A549 (cell line): Measurements from ENCODE around the gene SPDYC.

ENCODE experiments used
- EHMT2 ChIP-seq: fragments of 200-600 bp; sonication (generic); IDR thresholded peaks from 2 replicates; pipeline ENCODE4 v1.6.1; 2016; ENCODE audit warnings: antibody characterized with exemption, low read depth, mild to moderate bottlenecking, moderate library complexity
- ESRRA ChIP-seq: fragments of 150-350 bp; IDR thresholded peaks from 2 replicates; pipeline ENCODE4 v1.6.1; 2014; ENCODE audit warnings: mild to moderate bottlenecking, low read length, borderline replicate concordance
- NR3C1 ChIP-seq: fragments of >200 bp; sonication (Bioruptor Twin); formaldehyde crosslinking; IDR thresholded peaks from 3 replicates; pipeline ENCODE4 v1.6.1; 2017
- POLR2A ChIP-seq: IDR thresholded peaks from 2 replicates; pipeline ENCODE4 v1.6.1; 2012; ENCODE audit warnings: mild to moderate bottlenecking, low read length
- TF ChIP-seq, protein P1 (sequence below): fragments of 450-650 bp; IDR thresholded peaks from 2 replicates; pipeline ENCODE4 v1.6.1; 2014; ENCODE audit warnings: antibody characterized with exemption
- TF ChIP-seq, protein P2 (sequence below): fragments of >200 bp; sonication (Bioruptor Twin); formaldehyde crosslinking; IDR thresholded peaks from 3 replicates; pipeline ENCODE4 v1.5.1; 2016
- TF ChIP-seq, protein P3 (sequence below): IDR thresholded peaks from 2 replicates; pipeline ENCODE4 v1.6.1; 2012

DNA sequence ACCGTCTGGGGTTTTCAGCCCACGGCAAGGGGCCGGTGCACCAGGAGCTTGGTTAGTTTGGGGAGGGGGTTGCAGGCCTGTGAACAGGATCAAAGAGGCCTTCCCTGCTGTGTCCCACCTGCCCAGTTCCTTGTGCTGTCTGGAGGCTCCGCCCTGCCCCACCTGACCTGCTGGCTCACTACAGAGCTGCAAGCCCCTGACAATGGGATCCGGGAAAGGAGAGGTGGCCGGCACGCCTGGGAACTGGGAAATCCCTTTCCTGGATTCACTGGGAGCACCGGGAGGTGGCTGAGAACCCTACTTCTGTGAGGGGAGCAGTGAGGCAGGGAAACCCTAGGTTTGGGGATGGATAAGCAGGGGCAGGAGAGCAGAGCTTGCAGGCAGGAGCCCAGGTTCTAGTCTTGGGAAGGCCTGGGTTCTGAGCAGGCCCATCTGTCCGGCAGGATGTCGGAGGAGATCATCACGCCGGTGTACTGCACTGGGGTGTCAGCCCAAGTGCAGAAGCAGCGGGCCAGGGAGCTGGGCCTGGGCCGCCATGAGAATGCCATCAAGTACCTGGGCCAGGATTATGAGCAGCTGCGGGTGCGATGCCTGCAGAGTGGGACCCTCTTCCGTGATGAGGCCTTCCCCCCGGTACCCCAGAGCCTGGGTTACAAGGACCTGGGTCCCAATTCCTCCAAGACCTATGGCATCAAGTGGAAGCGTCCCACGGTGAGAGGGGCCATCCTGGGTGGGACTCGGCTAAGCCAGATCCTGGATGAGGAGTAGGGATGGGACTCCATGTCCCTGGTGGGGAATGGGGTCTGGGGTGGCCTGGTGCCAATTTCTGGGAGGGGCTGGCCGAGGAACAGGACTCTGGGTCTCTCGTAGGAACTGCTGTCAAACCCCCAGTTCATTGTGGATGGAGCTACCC lies 12.5 kb downstream of the SPDYC start:
- TF ChIP-seq, protein P1, sequence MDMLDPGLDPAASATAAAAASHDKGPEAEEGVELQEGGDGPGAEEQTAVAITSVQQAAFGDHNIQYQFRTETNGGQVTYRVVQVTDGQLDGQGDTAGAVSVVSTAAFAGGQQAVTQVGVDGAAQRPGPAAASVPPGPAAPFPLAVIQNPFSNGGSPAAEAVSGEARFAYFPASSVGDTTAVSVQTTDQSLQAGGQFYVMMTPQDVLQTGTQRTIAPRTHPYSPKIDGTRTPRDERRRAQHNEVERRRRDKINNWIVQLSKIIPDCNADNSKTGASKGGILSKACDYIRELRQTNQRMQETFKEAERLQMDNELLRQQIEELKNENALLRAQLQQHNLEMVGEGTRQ = 0 out of 2 replicates have a peak, but pooled peaks have one; percentile 21
- TF ChIP-seq ESRRA (no peak), EHMT2 (no peak), NR3C1 (no peak), POLR2A (no peak)
- TF ChIP-seq, protein P2, sequence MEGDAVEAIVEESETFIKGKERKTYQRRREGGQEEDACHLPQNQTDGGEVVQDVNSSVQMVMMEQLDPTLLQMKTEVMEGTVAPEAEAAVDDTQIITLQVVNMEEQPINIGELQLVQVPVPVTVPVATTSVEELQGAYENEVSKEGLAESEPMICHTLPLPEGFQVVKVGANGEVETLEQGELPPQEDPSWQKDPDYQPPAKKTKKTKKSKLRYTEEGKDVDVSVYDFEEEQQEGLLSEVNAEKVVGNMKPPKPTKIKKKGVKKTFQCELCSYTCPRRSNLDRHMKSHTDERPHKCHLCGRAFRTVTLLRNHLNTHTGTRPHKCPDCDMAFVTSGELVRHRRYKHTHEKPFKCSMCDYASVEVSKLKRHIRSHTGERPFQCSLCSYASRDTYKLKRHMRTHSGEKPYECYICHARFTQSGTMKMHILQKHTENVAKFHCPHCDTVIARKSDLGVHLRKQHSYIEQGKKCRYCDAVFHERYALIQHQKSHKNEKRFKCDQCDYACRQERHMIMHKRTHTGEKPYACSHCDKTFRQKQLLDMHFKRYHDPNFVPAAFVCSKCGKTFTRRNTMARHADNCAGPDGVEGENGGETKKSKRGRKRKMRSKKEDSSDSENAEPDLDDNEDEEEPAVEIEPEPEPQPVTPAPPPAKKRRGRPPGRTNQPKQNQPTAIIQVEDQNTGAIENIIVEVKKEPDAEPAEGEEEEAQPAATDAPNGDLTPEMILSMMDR = no peak
- TF ChIP-seq, protein P3, sequence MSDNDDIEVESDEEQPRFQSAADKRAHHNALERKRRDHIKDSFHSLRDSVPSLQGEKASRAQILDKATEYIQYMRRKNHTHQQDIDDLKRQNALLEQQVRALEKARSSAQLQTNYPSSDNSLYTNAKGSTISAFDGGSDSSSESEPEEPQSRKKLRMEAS = no peak
